HEK293 (cell line): ENCODE measurements around the gene NUAK1.

Experiments
- CTCF ChIA-PET: fragments of 350-600 bp; formaldehyde crosslinking; extraction: SDS; loops from one replicate; lab custom pipeline; 2021; ENCODE audit warnings: antibody characterized with exemption; lab: Yijun Ruan, JAX
- POLR2A ChIA-PET: fragments of 300-600 bp; formaldehyde crosslinking; extraction: SDS; loops from one replicate; lab custom pipeline; 2020; ENCODE audit warnings: antibody characterized with exemption, inconsistent platforms; lab: Yijun Ruan, JAX
- H3K27ac ChIP-seq: fragments of 200-500 bp; sonication (Bioruptor generic); 2 replicates; pipeline ENCODE4 v1.5.1; 2014; ENCODE audit warnings: low read depth, low read length, control low read depth, inconsistent platforms; ENCODE audit errors: extremely low read depth
- H3K36me3 ChIP-seq, 2 experiments: fragments of 200-500 bp in 1 of 2; sonication (Bioruptor generic) in 1 of 2; 1 replicate in 1 of 2; 2 replicates in 1 of 2; pipeline ENCODE4 v1.5.1; 2014 to 2017; ENCODE audit warnings: inconsistent platforms in 2 of 2, low read length in 2 of 2; ENCODE audit not compliant: control insufficient read depth in 2 of 2, insufficient read depth in 1 of 2
- H3K4me1 ChIP-seq: fragments of 200-500 bp; sonication (Bioruptor generic); 2 replicates; pipeline ENCODE4 v1.5.1; 2014; ENCODE audit warnings: mild to moderate bottlenecking, low read length, inconsistent platforms; ENCODE audit not compliant: control insufficient read depth, insufficient read depth
- H3K4me3 ChIP-seq: 2 replicates; pipeline ENCODE4 v1.5.1; 2011; ENCODE audit warnings: low read depth, mild to moderate bottlenecking, control low read depth, low read length, moderate library complexity
- H3K9me3 ChIP-seq: fragments of 200-500 bp; sonication (Bioruptor generic); 2 replicates; pipeline ENCODE4 v1.5.1; 2014; ENCODE audit warnings: low read depth, low read length, inconsistent platforms; ENCODE audit not compliant: control insufficient read depth, insufficient read depth
- BCL11A ChIP-seq: fragments of 450-650 bp; formaldehyde crosslinking; IDR thresholded peaks from 2 replicates; pipeline ENCODE4 v1.5.1; 2016; ENCODE audit warnings: low read depth, missing biosample characterization, missing genetic modification characterization
- BCL11B ChIP-seq: fragments of 450-650 bp; formaldehyde crosslinking; IDR thresholded peaks from 2 replicates; pipeline ENCODE4 v1.5.1; 2016; ENCODE audit warnings: low read depth, missing biosample characterization, missing genetic modification characterization
- FEZF1 ChIP-seq: fragments of 450-650 bp; formaldehyde crosslinking; IDR thresholded peaks from 2 replicates; pipeline ENCODE4 v1.5.1; 2016; ENCODE audit warnings: missing biosample characterization, missing genetic modification characterization
- GLIS1 ChIP-seq: fragments of 450-650 bp; formaldehyde crosslinking; IDR thresholded peaks from 2 replicates; pipeline ENCODE4 v1.5.1; 2016; ENCODE audit warnings: missing biosample characterization, missing genetic modification characterization
- IKZF3 ChIP-seq: fragments of 450-650 bp; IDR thresholded peaks from 2 replicates; pipeline ENCODE4 v1.5.0; 2018; ENCODE audit warnings: missing biosample characterization, mild to moderate bottlenecking, missing genetic modification characterization, moderate library complexity
- INSM2 ChIP-seq: fragments of 450-650 bp; formaldehyde crosslinking; IDR thresholded peaks from 2 replicates; pipeline ENCODE4 v1.5.1; 2016; ENCODE audit warnings: missing biosample characterization, missing genetic modification characterization
- KLF8 ChIP-seq: fragments of 450-650 bp; formaldehyde crosslinking; IDR thresholded peaks from 2 replicates; pipeline ENCODE4 v1.5.1; 2016; ENCODE audit warnings: missing biosample characterization, missing genetic modification characterization
- PBX3 ChIP-seq: sonication (generic); formaldehyde crosslinking; IDR thresholded peaks from 2 replicates; pipeline ENCODE4 v1.8.1; 2022; ENCODE audit warnings: mild to moderate bottlenecking, moderate library complexity, missing genetic modification reagents
- PRDM1 ChIP-seq: fragments of 450-650 bp; formaldehyde crosslinking; IDR thresholded peaks from 2 replicates; pipeline ENCODE4; 2016; ENCODE audit warnings: missing biosample characterization, missing genetic modification characterization
- PRDM4 ChIP-seq: fragments of 450-650 bp; formaldehyde crosslinking; IDR thresholded peaks from 2 replicates; pipeline ENCODE4 v1.5.1; 2017; ENCODE audit warnings: missing biosample characterization, missing genetic modification characterization
- REST ChIP-seq: fragments of 450-650 bp; formaldehyde crosslinking; IDR thresholded peaks from 2 replicates; pipeline ENCODE4 v1.5.1; 2016; ENCODE audit warnings: missing biosample characterization, missing genetic modification characterization
- YY2 ChIP-seq: fragments of 450-650 bp; formaldehyde crosslinking; IDR thresholded peaks from 2 replicates; pipeline ENCODE4 v1.5.1; 2016; ENCODE audit warnings: missing biosample characterization, missing genetic modification characterization
- ZBTB17 ChIP-seq: fragments of 450-650 bp; formaldehyde crosslinking; IDR thresholded peaks from 2 replicates; pipeline ENCODE4 v1.5.1; 2016; ENCODE audit warnings: missing biosample characterization, missing genetic modification characterization
- ZBTB21 ChIP-seq: fragments of 450-650 bp; formaldehyde crosslinking; IDR thresholded peaks from 2 replicates; pipeline ENCODE4 v1.5.1; 2017; ENCODE audit warnings: missing biosample characterization, missing genetic modification characterization
- ZBTB8A ChIP-seq: fragments of 450-650 bp; formaldehyde crosslinking; IDR thresholded peaks from 2 replicates; pipeline ENCODE4 v1.5.1; 2016; ENCODE audit warnings: missing biosample characterization, missing genetic modification characterization
- ZEB2 ChIP-seq: fragments of 450-650 bp; formaldehyde crosslinking; IDR thresholded peaks from 2 replicates; pipeline ENCODE4 v1.5.1; 2016; ENCODE audit warnings: missing biosample characterization, missing genetic modification characterization
- ZFP41 ChIP-seq: fragments of 450-650 bp; formaldehyde crosslinking; IDR thresholded peaks from 2 replicates; pipeline ENCODE4 v1.5.1; 2016; ENCODE audit warnings: missing biosample characterization, missing genetic modification characterization, borderline replicate concordance
- ZNF138 ChIP-seq: fragments of 450-650 bp; formaldehyde crosslinking; IDR thresholded peaks from 2 replicates; pipeline ENCODE4 v1.5.1; 2016; ENCODE audit warnings: missing biosample characterization, missing genetic modification characterization, borderline replicate concordance
- ZNF211 ChIP-seq: fragments of 450-650 bp; formaldehyde crosslinking; IDR thresholded peaks from 2 replicates; pipeline ENCODE4 v1.5.1; 2016; ENCODE audit warnings: low read depth, missing biosample characterization, missing genetic modification characterization
- ZNF324 ChIP-seq: fragments of 450-650 bp; formaldehyde crosslinking; IDR thresholded peaks from 2 replicates; pipeline ENCODE4 v1.5.1; 2016; ENCODE audit warnings: missing biosample characterization, missing genetic modification characterization
- ZNF362 ChIP-seq: fragments of 450-650 bp; formaldehyde crosslinking; IDR thresholded peaks from 2 replicates; pipeline ENCODE4 v1.5.1; 2016; ENCODE audit warnings: missing biosample characterization, missing genetic modification characterization
- ZNF394 ChIP-seq: fragments of 450-650 bp; formaldehyde crosslinking; IDR thresholded peaks from 2 replicates; pipeline ENCODE4 v1.5.1; 2016; ENCODE audit warnings: missing biosample characterization, missing genetic modification characterization, mild to moderate bottlenecking, moderate library complexity, borderline replicate concordance
- ZNF660 ChIP-seq: fragments of 450-650 bp; IDR thresholded peaks from 2 replicates; pipeline ENCODE4 v1.5.1; 2018; ENCODE audit warnings: missing biosample characterization, mild to moderate bottlenecking, missing genetic modification characterization
- ZSCAN30 ChIP-seq: fragments of 450-650 bp; IDR thresholded peaks from 2 replicates; pipeline ENCODE4 v1.5.1; 2018; ENCODE audit warnings: missing biosample characterization, mild to moderate bottlenecking, missing genetic modification characterization, moderate library complexity
- ZXDB ChIP-seq: fragments of 450-650 bp; formaldehyde crosslinking; IDR thresholded peaks from 2 replicates; pipeline ENCODE4 v1.5.1; 2016; ENCODE audit warnings: missing biosample characterization, missing genetic modification characterization
- TF ChIP-seq, protein P1 (sequence below): fragments of 450-650 bp; IDR thresholded peaks from 2 replicates; pipeline ENCODE4 v1.5.1; 2018; ENCODE audit warnings: missing biosample characterization, missing genetic modification characterization

NUAK1 gene

GRCh38 chr12:106106061-106106566 is 32.6 kb downstream of the NUAK1 start:
- Histone ChIP-seq H3K9me3 (no peaks in the 10 kb centered on the region), H3K36me3 (peaks cover 0 to 6% of the 10 kb centered on the region in 2 experiments; a peak in 2 of 3 replicates), H3K4me3 (no peak overlapping the region), H3K27ac (peak overlapping the region; percentile 25; the same call in 1 of the 2 replicates), H3K4me1 (peaks cover 35% of the 10 kb centered on the region)
- CTCF ChIA-PET = interaction anchor here (0.5 to 2.1 kb wide), 6 partner anchors 11 to 74 kb away, joined by 3 to 9 read pairs (median 3); no protein-coding TSS in a partner anchor
- POLR2A ChIA-PET = interaction anchor here (0.9 to 1.2 kb wide), 2 partner anchors 32 to 75 kb away, joined by 3 to 4 read pairs; no protein-coding TSS in a partner anchor
- TF ChIP-seq PRDM4 (tag by site-specific recombination) (0 out of 2 replicates have a peak, but pooled peaks have one; percentile 26), PRDM1 (tag by site-specific recombination) (no peak), ZNF660 (tag by site-specific recombination) (0 out of 2 replicates have a peak, but pooled peaks have one; percentile 36), REST (tag by site-specific recombination) (no peak), BCL11B (0 out of 2 replicates have a peak, but pooled peaks have one; percentile 41), ZBTB8A (tag by site-specific recombination) (0 out of 2 replicates have a peak, but pooled peaks have one; percentile 17), ZFP41 (tag by site-specific recombination) (no peak), YY2 (tag by site-specific recombination) (no peak), ZNF138 (tag by site-specific recombination) (no peak), ZNF394 (tag by site-specific recombination) (0 out of 2 replicates have a peak, but pooled peaks have one; percentile 23), BCL11A (tag by site-specific recombination) (peak; percentile 73), INSM2 (tag by site-specific recombination) (0 out of 2 replicates have a peak, but pooled peaks have one; percentile 35), KLF8 (peak; percentile 75), ZSCAN30 (no peak), ZXDB (tag by site-specific recombination) (peak; percentile 65), PBX3 (no peak), ZNF324 (tag by site-specific recombination) (peak; percentile 59; the same call in 1 of the 2 replicates), ZNF211 (tag by site-specific recombination) (no peak), ZBTB21 (tag by site-specific recombination) (peak; percentile 47; the same call in 1 of the 2 replicates), FEZF1 (tag by site-specific recombination) (peak; percentile 78), ZEB2 (tag by site-specific recombination) (peak; percentile 86), ZBTB17 (tag by site-specific recombination) (0 out of 2 replicates have a peak, but pooled peaks have one; percentile 11), IKZF3 (peak; percentile 53; the same call in 1 of the 2 replicates), ZNF362 (tag by site-specific recombination) (peak; percentile 88), GLIS1 (tag by site-specific recombination) (0 out of 2 replicates have a peak, but pooled peaks have one; percentile 38)
- TF ChIP-seq, protein P1, sequence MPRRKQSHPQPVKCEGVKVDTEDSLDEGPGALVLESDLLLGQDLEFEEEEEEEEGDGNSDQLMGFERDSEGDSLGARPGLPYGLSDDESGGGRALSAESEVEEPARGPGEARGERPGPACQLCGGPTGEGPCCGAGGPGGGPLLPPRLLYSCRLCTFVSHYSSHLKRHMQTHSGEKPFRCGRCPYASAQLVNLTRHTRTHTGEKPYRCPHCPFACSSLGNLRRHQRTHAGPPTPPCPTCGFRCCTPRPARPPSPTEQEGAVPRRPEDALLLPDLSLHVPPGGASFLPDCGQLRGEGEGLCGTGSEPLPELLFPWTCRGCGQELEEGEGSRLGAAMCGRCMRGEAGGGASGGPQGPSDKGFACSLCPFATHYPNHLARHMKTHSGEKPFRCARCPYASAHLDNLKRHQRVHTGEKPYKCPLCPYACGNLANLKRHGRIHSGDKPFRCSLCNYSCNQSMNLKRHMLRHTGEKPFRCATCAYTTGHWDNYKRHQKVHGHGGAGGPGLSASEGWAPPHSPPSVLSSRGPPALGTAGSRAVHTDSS (tag by site-specific recombination) = no peak
